22Rv1 (cell line): ENCODE data around the gene NDNF.

Experiments used
- CTCF ChIP-seq: fragments of 450-650 bp; IDR thresholded peaks from 2 replicates; pipeline ENCODE4 v1.5.1; 2017; ENCODE audit warnings: mild to moderate bottlenecking
- ZFX ChIP-seq: fragments of 450-650 bp; IDR thresholded peaks from 2 replicates; pipeline ENCODE4 v1.6.1; 2017; ENCODE audit warnings: antibody characterized with exemption, borderline replicate concordance

- TF ChIP-seq CTCF (no peak), ZFX (no peak)
Measured at GRCh38 chr4:121056066-121056465, 16.3 kb downstream of the NDNF start.
